HCT116 (cell line): ENCODE data around the gene SMTN. TPM values are rescaled to one million over a fixed set of nuclear protein-coding genes. Genes with fewer than 3 reads are reported as not detected.

ENCODE experiments used
- ATAC-seq: fragments of 200-7000 bp; cut with Tn5 transposase; 2 replicates; pipeline ENCODE4 v1.9.1; 2020; ENCODE audit warnings: mild to moderate bottlenecking, moderate library complexity
- BruUV-seq: library from RNA; stranded (reverse); fragments of 400-500 nt; replicated peaks from 2 replicates; lab custom pipeline; 2021; lab: Mats Ljungman, UMichigan
- CTCF ChIA-PET: fragments of 300-600 bp; sonication (Branson Sonifier 250); formaldehyde crosslinking; loops from one replicate; lab custom pipeline; 2021; ENCODE audit warnings: antibody characterized with exemption; lab: Charles Lee
- POLR2A ChIA-PET: fragments of 300-600, 350-600 bp; sonication (Branson Sonifier 250); formaldehyde crosslinking; loops from one replicate; lab custom pipeline; 2021; ENCODE audit warnings: antibody characterized with exemption; lab: Charles Lee
- RAD21 ChIA-PET, 2 experiments: fragments of 300-600 bp; sonication (Branson Sonifier 250); formaldehyde crosslinking; loops; one replicate each; lab custom pipeline; 2023; ENCODE audit warnings: low total read pairs in 2 of 2; ENCODE audit not compliant: uncharacterized antibody in 2 of 2, unreplicated experiment in 2 of 2, low non-redundant PET in 1 of 2; lab: Charles Lee
- DNase-seq: peaks from one replicate; pipeline ENCODE4 v3.0.0-alpha.2; 2010; ENCODE audit warnings: low read depth, low spot score
- H2AFZ ChIP-seq: fragments of 200-600 bp; shearing (Covaris generic), sonication (generic); 2 replicates; pipeline ENCODE4 v1.6.1; 2017; ENCODE audit warnings: low read depth, mixed run types, mixed read lengths, antibody characterized with exemption, low read length; ENCODE audit not compliant: poor library complexity, severe bottlenecking
- H3K27ac ChIP-seq: 2 replicates; pipeline ENCODE4 v1.5.1; 2012; ENCODE audit warnings: low read depth, low read length
- H3K27me3 ChIP-seq: fragments of 200-600 bp; sonication (generic); 2 replicates; pipeline ENCODE4 v1.6.1; 2016; ENCODE audit warnings: mixed run types, low read length, mixed read lengths; ENCODE audit not compliant: insufficient read depth
- H3K36me3 ChIP-seq, 2 experiments: fragments of 200-500 bp in 1 of 2; fragments of 200-600 bp in 1 of 2; sonication (Bioruptor generic) in 1 of 2; sonication (generic) in 1 of 2; 2 replicates each; pipeline versions ENCODE4 v1.5.1 to v1.6.1; 2014 to 2016; ENCODE audit warnings: low read length in 2 of 2, inconsistent platforms in 1 of 2, mixed read lengths in 1 of 2, mixed run types in 1 of 2; ENCODE audit not compliant: insufficient read depth in 2 of 2, control insufficient read depth in 1 of 2
- H3K4me1 ChIP-seq, 2 experiments: fragments of 200-600 bp in 1 of 2; sonication (generic) in 1 of 2; 2 replicates each; pipeline versions ENCODE4 v1.5.1 to v1.6.1; 2012 to 2017; ENCODE audit warnings: low read length in 2 of 2, inconsistent platforms in 1 of 2, mild to moderate bottlenecking in 1 of 2, mixed read lengths in 1 of 2, mixed run types in 1 of 2, moderate library complexity in 1 of 2; ENCODE audit not compliant: insufficient read depth in 2 of 2, control insufficient read depth in 1 of 2
- H3K4me2 ChIP-seq: fragments of 200-600 bp; sonication (generic); 2 replicates; pipeline ENCODE4 v1.6.1; 2017; ENCODE audit warnings: mixed run types, low read length, mixed read lengths
- H3K4me3 ChIP-seq, 2 experiments: fragments of 200-600 bp in 1 of 2; sonication (generic) in 1 of 2; replicated peaks in 1 of 2; 2 replicates each; pipeline ENCODE4 v1.5.1; 2011 to 2016; ENCODE audit warnings: low read length in 2 of 2, control low read depth in 1 of 2, low read depth in 1 of 2, mild to moderate bottlenecking in 1 of 2, mixed read lengths in 1 of 2, mixed run types in 1 of 2
- H3K79me2 ChIP-seq: fragments of 200-600 bp; sonication (generic); 2 replicates; pipeline ENCODE4 v1.6.1; 2017; ENCODE audit warnings: mild to moderate bottlenecking, mixed run types, low read length, moderate library complexity, mixed read lengths; ENCODE audit not compliant: insufficient read depth
- H3K9ac ChIP-seq: fragments of 200-600 bp; sonication (generic); 2 replicates; pipeline ENCODE4 v1.6.1; 2016; ENCODE audit warnings: low read length, mixed read lengths
- H3K9me2 ChIP-seq: fragments of 200-600 bp; sonication (generic), shearing (Covaris generic); 2 replicates; pipeline ENCODE4 v1.6.1; 2017; ENCODE audit warnings: mixed run types, mild to moderate bottlenecking, moderate library complexity; ENCODE audit not compliant: insufficient read depth
- H3K9me3 ChIP-seq, 2 experiments: fragments of 200-500 bp in 1 of 2; fragments of 200-600 bp in 1 of 2; sonication (Bioruptor generic) in 1 of 2; sonication (generic) in 1 of 2; 2 replicates each; pipeline ENCODE4 v1.6.1; 2014 to 2017; ENCODE audit warnings: low read length in 2 of 2, mixed read lengths in 2 of 2, inconsistent platforms in 1 of 2, low read depth in 1 of 2, mild to moderate bottlenecking in 1 of 2, mixed run types in 1 of 2, moderate library complexity in 1 of 2; ENCODE audit not compliant: control insufficient read depth in 1 of 2, insufficient read depth in 1 of 2
- H4K20me1 ChIP-seq: fragments of 200-600 bp; sonication (generic), shearing (Covaris generic); 2 replicates; pipeline ENCODE4 v1.6.1; 2017; ENCODE audit warnings: mixed run types, mild to moderate bottlenecking, moderate library complexity; ENCODE audit not compliant: insufficient read depth
- CBX3 ChIP-seq: IDR thresholded peaks from 2 replicates; pipeline ENCODE4 v1.6.1; 2012; ENCODE audit warnings: low read depth
- CEBPB ChIP-seq: IDR thresholded peaks from 2 replicates; pipeline ENCODE4 v1.6.1; 2012; ENCODE audit warnings: low read depth
- JUND ChIP-seq: IDR thresholded peaks from 2 replicates; pipeline ENCODE4 v1.6.1; 2012
- POLR2A ChIP-seq: IDR thresholded peaks from 2 replicates; pipeline ENCODE4 v1.7.0; 2011; ENCODE audit warnings: borderline replicate concordance; ENCODE audit not compliant: insufficient read depth, insufficient read length; ENCODE audit errors: extremely low read depth
- POLR2AphosphoS5 ChIP-seq: IDR thresholded peaks from 2 replicates; pipeline ENCODE4 v1.6.1; 2011; ENCODE audit warnings: mild to moderate bottlenecking, low read depth, low read length, moderate library complexity
- RAD21 ChIP-seq: IDR thresholded peaks from 2 replicates; pipeline ENCODE4 v1.6.1; 2012; ENCODE audit warnings: low read depth, mild to moderate bottlenecking
- SP1 ChIP-seq: IDR thresholded peaks from 2 replicates; pipeline ENCODE4 v1.6.1; 2012; ENCODE audit warnings: low read depth
- intact Hi-C: fragments of 100-400 bp; cut with micrococcal nuclease; formaldehyde crosslinking; loops from 2 replicates; pipeline ENCODE4 v1.10.0; 2022
- total RNA-seq: library from RNA; stranded (reverse); gene quantifications from one replicate; pipeline ENCODE4 v1.2.1, GENCODE V29; 2021; ENCODE audit not compliant: unreplicated experiment

SMTN gene
- total RNA-seq, 1 experiment from 2014 or later, result 148 TPM

DNA sequence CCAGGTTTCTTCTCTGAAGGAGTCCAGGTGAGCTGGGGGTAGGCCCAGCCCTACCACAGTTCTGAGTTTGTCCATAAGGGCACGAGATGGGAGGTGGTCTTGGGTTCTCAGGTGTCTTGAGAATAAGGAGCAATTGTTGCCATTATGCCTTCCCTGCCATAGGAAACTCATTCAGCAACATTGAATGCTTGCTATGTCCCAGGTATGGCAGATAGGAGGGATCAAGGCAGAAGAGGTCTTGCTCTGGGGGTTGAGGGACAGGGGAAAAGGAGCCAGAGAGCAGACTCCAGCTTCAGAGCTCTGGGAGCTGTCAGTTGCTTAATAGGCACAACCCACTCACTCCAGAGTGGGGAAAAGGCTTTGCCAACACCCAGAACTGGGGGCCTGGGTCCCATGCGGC, 22.0 kb downstream of the SMTN start:
- intact Hi-C loops, result no loop called here
- POLR2A ChIA-PET, result no interaction called here
- Histone ChIP-seq H3K4me2 (no peak overlapping the region), H3K4me1 (peaks cover 11 to 32% of the 10 kb centered on the region in 2 experiments; a peak in 3 of 4 replicates), H3K9me3 (no peaks in the 10 kb centered on the region), H3K27me3 (no peaks in the 10 kb centered on the region), H3K4me3 (no peak overlapping the region), H3K9me2 (no peaks in the 10 kb centered on the region), H4K20me1 (no peaks in the 10 kb centered on the region), H2AFZ (no peak overlapping the region), H3K36me3 (peaks cover 11 to 29% of the 10 kb centered on the region in 2 experiments), H3K27ac (no peak overlapping the region), H3K79me2 (no peaks in the 10 kb centered on the region; the same call in 1 of the 2 replicates), H3K9ac (no peak overlapping the region)
- RAD21 ChIA-PET, result no interaction called here
- DNase-seq, result no peak
- no peak for TF ChIP-seq SP1
- no peak for TF ChIP-seq CBX3
- CTCF ChIA-PET, result interaction anchor here (1.2 to 1.5 kb wide), 2 partner anchors 18 to 21 kb away, joined by 4 to 6 read pairs; no protein-coding TSS in a partner anchor
- no peak for ATAC-seq
- no TSS peak for BruUV-seq

DNA sequence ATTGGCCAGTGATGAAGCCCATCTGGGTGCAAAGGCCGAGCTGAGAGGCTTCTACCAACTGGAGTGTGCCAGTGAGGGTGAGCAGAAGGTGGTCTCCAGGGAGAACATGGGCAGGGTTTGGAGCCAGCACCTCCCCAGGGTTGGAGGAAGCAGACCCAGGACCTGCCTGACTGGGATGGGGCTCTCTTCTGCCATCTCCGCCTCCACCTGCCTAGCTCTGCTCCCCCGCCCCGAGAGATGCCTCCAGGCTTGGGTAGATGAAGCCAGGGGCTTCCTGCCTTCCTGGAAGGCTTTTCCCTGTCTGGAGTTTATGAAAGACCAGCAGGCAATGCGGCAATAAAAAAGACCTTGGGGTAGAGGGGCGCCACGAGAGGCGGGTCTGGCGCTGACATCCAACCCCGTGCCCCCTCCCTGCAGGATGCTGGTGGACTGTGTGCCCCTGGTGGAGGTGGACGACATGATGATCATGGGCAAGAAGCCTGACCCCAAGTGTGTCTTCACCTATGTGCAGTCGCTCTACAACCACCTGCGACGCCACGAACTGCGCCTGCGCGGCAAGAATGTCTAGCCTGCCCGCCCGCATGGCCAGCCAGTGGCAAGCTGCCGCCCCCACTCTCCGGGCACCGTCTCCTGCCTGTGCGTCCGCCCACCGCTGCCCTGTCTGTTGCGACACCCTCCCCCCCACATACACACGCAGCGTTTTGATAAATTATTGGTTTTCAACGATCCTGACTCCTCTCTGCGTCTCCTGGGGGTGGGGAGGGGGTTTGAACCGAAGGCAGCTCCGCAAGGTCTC, 23.0 kb downstream of the SMTN start:
- Histone ChIP-seq H3K27ac (no peak overlapping the region), H3K79me2 (no peaks in the 10 kb centered on the region; the same call in 1 of the 2 replicates), H3K27me3 (no peaks in the 10 kb centered on the region), H4K20me1 (no peaks in the 10 kb centered on the region), H3K36me3 (peaks cover 11 to 22% of the 10 kb centered on the region in 2 experiments; a peak in 3 of 4 replicates), H2AFZ (no peak overlapping the region), H3K4me3 (no peak overlapping the region), H3K9me2 (no peaks in the 10 kb centered on the region), H3K9me3 (no peaks in the 10 kb centered on the region), H3K9ac (no peak overlapping the region), H3K4me1 (peaks cover 14 to 32% of the 10 kb centered on the region in 2 experiments; a peak in 3 of 4 replicates), H3K4me2 (no peak overlapping the region)
- intact Hi-C loops, result no loop called here
- ChIA-PET RAD21 (no interaction called here), POLR2A (no interaction called here), CTCF (interaction anchor here (1.5 kb wide), 1 partner anchor 19 kb away, joined by 6 read pairs; no protein-coding TSS in a partner anchor)
- BruUV-seq, result no TSS peak
- ATAC-seq, result no peak
- no peak for DNase-seq
- TF ChIP-seq JUND (no peak), CEBPB (no peak), RAD21 (no peak), POLR2A (no peak), POLR2AphosphoS5 (peak; percentile 28; the same call in 1 of the 2 replicates)
